Activated CD4-positive, alpha-beta T cell treated with anti-CD3 and anti-CD28 coated beads for 24 hours (primary cell): Measurements from ENCODE around the gene SLC44A5.
"Not testable (repeated sequence)": the region's sequence is repeated elsewhere in the genome, so short reads cannot be mapped to it uniquely, and the experiment has no call there.

ENCODE experiments used
- DNase-seq, 2 donors: peaks; one replicate each; pipeline ENCODE4 v3.0.0-alpha.2; 2020; ENCODE audit warnings: low read depth in 2 of 2

The SLC44A5 gene

GRCh38 chr1:75461808-75462325, 149.0 kb downstream of the SLC44A5 start:
- no peak for DNase-seq

- no peak for DNase-seq
Observed at GRCh38 chr1:75449998-75450397, 160.9 kb downstream of the SLC44A5 start.

- no peak for DNase-seq
Observed at GRCh38 chr1:75444220-75444619, 166.7 kb downstream of the SLC44A5 start.

- no peak for DNase-seq
Observed at GRCh38 chr1:75440274-75440673, 170.6 kb downstream of the SLC44A5 start.

- no peak for DNase-seq
Observed at GRCh38 chr1:75438355-75438754, 172.6 kb downstream of the SLC44A5 start.

- no peak for DNase-seq
Observed at GRCh38 chr1:75431843-75432242, 179.1 kb downstream of the SLC44A5 start.

GRCh38 chr1:75430526-75430925, 180.4 kb downstream of the SLC44A5 start:
- DNase-seq: no peak

- no peak for DNase-seq
Observed at GRCh38 chr1:75426688-75427087, 184.2 kb downstream of the SLC44A5 start.

- no peak for DNase-seq
Observed at GRCh38 chr1:75425001-75425650, 185.8 kb downstream of the SLC44A5 start.

- DNase-seq: no peak
Observed at GRCh38 chr1:75423616-75424015, 187.3 kb downstream of the SLC44A5 start.

- no peak for DNase-seq
Observed at GRCh38 chr1:75423136-75423535, 187.8 kb downstream of the SLC44A5 start.

- no peak for DNase-seq
Observed at GRCh38 chr1:75421371-75421770, 189.5 kb downstream of the SLC44A5 start.

GRCh38 chr1:75415187-75415586, 195.7 kb downstream of the SLC44A5 start:
- no peak for DNase-seq

- DNase-seq: no peak
Observed at GRCh38 chr1:75412616-75413015, 198.3 kb downstream of the SLC44A5 start.

- DNase-seq: not testable (repeated sequence)
Observed at GRCh38 chr1:75404681-75405080, 206.2 kb downstream of the SLC44A5 start.

- not testable (repeated sequence) for DNase-seq
Observed at GRCh38 chr1:75403147-75403646, 207.7 kb downstream of the SLC44A5 start.

- DNase-seq: no peak
Observed at GRCh38 chr1:75400716-75401115, 210.2 kb downstream of the SLC44A5 start.

- DNase-seq: no peak
Observed at GRCh38 chr1:75396745-75397144, 214.2 kb downstream of the SLC44A5 start.

GRCh38 chr1:75396260-75396659, 214.7 kb downstream of the SLC44A5 start:
- no peak for DNase-seq

- no peak for DNase-seq
Observed at GRCh38 chr1:75394386-75395139, 216.4 kb downstream of the SLC44A5 start.

GRCh38 chr1:75392278-75392677, 218.6 kb downstream of the SLC44A5 start:
- DNase-seq: no peak

- not testable (repeated sequence) for DNase-seq
Observed at GRCh38 chr1:75375476-75376447, 235.2 kb downstream of the SLC44A5 start.
